ENCODE data around the gene SORCS3.

- TF ChIP-seq CTCF (IDR thresholded peaks at IDR 0.05): no peak
- TF ChIP-seq POLR2A (IDR thresholded peaks at IDR 0.05): no peak
These were observed 650.5 kb downstream of the SORCS3 start for GRCh38 chr10:105291571-105291970.

All from lower leg skin (tissue), 3 donors.